Measurements from ENCODE around the gene ADGRL3. TPM values are rescaled to one million over a fixed set of nuclear protein-coding genes. Genes with fewer than 3 reads are reported as not detected.
A peak's percentile ranks its signal among the peaks of the same experiment; 100 is the strongest.

ADGRL3 gene
- polyA plus RNA-seq, 4 donors: 24.3 to 28.6 (median 27.0) TPM

DNA sequence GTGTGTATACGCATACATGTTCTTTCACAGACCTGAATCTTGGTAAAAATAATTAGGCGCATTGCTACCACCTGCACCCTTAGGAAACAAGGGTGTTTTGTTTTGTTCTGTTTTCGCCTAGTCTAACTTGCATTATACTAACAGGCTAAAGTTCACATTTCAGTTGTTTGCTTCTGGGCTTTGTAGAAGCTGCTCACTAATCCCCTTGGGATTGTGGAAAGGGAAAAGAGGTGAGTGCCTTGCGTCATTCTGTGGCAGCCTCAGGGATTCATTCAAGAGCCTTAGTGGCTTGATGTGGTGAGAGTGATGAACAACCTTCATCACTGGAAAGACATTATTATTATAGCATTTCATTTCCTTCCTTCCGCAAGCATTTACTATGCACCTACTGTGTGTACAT is 331.1 kb downstream of the ADGRL3 start:
- no peak for DNase-seq (ENCODE audit: low read depth in 4 of 4, low spot score in 3 of 4)

DNA sequence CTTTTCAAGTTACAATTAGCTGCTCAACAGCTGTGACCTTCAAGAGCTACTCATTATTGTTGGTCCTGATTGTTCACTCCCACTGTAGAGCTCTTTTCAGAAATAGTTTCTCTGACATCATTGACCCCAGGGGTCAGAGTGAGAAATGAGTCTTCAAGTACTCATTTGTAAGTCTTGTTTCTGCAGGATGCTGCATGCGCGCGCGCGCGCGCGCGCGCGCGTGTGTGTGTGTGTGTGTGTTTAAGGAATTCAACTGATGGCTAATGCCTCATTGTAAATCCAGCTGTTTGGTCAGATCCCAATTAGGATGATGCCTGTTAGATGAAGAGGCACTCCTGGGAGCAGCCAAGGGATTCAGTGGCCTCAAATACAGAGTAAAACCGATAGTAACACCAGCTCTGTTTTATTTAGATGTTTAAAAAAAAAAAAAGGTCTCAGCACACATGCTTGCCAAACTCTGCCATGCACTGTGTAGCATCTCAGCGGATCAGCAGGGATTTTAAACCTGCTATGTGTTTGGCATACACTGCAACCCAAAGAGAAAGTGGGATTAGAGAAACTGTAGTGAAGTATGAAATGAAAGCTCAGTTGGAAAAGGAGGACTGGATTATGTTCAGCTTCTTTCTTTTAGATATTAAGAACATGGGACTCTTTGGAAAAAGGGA is 332.3 kb downstream of the ADGRL3 start:
- peak; percentile 38 to 75 (median 60) for DNase-seq (ENCODE audit: low read depth in 4 of 4, low spot score in 3 of 4)

DNA sequence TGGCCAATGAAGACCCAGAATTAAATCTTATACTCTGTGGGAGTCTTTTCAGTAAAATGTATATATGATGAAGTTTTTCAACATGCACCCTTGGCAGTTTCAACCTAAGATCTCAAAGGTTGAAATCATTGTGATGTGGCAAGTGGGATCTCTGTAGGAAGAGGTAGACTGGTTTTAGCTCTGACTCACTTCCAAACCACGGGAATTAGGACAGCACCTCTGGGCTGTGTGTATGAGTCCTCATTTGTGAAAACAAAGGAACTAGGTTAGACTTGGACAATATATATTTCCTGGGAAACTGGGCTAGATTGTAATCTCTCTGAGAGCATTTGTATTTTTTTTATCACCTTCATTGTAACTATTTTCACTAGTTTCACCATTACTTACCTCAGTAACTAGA is 333.0 kb downstream of the ADGRL3 start:
- DNase-seq (ENCODE audit: low read depth in 4 of 4, low spot score in 3 of 4): no peak

DNA sequence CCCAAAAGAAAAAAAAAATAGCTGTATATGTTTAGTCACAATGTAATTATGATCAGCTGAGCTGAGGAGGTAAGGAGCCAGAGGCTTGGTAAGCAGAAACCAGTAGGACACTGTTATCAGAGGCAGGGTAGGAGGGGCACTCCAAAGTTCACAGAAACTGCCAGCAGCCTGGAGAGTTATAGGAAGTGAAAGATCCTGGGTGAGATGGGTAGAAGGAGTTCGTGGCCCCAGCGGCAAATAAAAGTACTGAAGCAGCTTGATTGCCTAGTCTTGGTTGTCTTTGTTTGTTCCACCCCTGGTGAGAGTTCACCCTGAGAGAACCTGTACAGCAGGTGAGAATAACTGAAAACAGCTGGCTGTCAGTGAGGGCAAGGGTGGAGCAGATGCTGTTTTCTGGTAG is 340.8 kb downstream of the ADGRL3 start:
- DNase-seq (ENCODE audit: low read depth in 4 of 4, low spot score in 3 of 4): no peak

DNA sequence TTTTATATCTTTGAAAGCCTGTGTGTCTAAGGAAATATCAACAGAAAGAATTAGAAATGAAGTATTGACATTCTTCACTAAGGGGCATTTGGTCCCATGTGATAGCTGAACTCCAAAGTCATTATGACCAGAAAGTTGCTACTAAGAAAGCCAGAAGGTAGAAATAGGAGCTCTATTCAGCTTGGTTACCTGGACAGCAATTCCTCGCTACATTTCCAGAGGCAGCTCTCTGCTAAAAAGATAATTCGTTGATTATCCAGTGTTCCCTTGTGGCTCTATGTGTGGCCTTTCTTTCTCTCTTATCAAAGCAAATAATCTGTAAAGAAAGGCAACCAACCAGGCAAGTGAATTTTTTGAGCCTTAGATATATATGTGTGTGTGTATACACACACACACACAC is 341.3 kb downstream of the ADGRL3 start:
- no peak for DNase-seq (ENCODE audit: low read depth in 4 of 4, low spot score in 3 of 4)

DNA sequence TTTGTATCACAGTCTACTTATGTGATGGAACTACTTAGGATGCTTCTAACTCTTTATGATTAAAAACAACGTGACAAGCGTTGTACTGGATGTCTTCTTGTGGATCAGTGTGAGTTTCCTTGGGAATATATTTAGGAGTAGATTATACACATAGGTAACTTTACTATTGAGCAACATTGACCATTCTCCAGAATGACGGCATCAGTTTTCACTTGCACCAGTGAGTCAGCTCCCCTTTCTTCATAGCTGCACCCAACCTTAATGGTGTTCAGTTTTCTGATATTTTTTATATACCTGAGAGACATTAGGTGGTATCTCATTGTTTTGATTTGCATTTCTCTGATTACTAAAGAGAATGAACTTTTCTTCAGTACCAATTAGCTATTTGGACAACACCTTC is 343.9 kb downstream of the ADGRL3 start:
- DNase-seq (ENCODE audit: low read depth in 4 of 4, low spot score in 3 of 4): no peak

DNA sequence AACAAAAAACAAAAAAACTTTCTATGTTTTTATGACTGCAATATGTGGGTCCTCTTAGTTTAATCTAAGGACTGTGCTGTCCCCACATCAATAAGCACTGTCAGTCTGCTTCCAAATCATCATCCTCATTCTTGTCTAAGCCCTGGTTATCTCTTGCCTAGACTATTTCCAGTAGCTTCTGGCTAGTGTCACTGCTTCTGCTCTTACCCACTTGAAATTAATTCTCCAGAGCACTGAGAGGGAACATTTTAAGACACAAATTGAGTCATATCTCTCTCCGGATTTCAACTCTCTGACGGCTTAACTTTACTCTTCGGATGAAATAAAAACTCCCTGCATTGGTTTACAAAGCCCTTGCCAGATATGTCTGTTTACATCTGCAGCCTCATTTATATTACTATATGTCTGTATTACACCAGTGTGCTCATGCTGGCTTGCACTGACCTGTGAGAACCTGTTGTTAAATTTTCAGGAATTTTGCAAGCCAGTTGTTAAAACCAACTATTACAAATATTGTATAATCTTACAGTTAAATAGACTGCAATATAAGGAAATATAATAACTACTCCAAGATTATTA is 345.9 kb downstream of the ADGRL3 start:
- no peak for DNase-seq (ENCODE audit: low read depth in 4 of 4, low spot score in 3 of 4)

DNA sequence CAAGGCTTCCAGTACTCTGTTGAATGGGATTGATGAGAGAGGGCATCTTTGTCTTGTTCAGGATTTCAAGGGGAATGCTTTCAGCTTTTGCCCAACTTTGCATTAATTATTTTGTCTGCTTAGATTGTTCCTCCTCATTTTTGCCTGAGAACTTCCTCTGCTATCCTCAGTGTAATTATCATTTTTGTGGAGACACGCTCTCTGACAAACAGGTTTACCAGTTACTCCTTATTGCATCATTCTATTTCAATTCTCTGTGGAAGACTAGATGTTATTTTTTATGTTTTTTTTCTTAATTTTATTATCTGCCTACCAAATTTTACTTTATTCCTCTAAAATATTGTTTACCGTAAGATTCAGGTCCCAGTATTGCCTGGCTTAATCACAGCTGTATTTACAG is 349.2 kb downstream of the ADGRL3 start:
- DNase-seq (ENCODE audit: low read depth in 4 of 4, low spot score in 3 of 4): no peak

DNA sequence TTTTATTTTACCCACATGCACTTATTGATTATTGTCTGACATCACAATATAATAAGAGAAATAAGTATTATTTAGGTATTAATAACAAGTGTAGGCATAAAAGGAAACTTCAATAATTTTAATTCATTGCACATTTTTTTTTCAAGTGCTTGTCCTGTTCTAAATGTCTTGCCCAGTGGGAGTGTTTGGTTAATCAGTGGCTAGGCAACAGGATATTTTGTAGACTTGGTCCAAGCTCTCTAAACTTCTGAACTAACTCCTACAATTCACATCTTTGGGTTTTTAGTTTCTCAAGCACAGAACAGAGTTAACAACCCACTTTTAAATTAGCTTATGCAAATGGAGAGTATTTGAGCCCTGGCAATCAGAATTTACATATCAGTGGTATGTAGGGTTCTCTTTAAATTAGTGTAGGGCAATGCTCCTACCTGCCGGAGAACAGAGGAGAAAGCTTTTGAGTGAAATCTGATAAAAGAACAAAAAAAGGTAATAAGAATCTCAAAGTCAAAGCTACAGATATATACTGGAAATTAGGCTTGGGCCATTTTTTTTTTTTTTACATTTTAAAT is 353.5 kb downstream of the ADGRL3 start:
- DNase-seq (ENCODE audit: low read depth in 4 of 4, low spot score in 3 of 4): no peak

DNA sequence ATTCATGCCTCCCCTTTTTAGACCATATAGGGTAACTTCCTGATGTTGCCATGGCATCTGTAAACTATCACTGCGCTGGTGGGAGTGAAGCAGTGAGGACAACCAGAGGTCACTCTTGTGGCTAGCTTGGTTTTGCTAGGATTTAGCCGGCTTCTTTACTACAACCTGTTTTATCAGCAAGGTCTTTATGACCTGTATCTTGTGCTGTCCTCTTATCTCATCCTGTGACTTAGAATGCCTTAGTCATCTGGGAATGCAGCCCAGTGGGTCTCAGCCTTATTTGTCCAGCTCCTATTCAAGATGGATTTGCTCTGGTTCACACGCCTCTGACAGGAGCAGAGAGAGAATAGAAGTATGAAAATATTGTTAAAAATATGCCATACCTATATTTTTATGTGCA is 355.7 kb downstream of the ADGRL3 start:
- no peak for DNase-seq (ENCODE audit: low read depth in 4 of 4, low spot score in 3 of 4)

DNA sequence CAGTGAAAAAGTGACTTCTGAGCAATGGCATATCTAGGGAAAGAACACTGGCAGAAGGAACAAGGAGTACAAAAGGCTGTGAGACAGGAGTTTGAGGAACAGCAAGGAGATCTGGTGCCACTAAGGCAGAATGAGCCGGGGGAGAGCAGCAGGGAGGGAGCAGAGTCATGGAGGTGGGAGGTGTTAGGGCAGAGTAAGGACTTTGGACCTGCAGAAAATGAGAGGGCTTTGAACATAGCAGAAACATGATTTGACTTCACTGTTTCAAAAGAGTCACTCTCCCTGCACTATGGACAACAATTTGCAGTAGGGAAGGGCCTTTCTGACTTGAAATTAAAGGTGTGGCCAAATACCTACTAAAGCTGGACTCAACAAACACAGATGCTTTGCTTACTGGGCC is 356.2 kb downstream of the ADGRL3 start:
- DNase-seq (ENCODE audit: low read depth in 4 of 4, low spot score in 3 of 4): no peak

DNA sequence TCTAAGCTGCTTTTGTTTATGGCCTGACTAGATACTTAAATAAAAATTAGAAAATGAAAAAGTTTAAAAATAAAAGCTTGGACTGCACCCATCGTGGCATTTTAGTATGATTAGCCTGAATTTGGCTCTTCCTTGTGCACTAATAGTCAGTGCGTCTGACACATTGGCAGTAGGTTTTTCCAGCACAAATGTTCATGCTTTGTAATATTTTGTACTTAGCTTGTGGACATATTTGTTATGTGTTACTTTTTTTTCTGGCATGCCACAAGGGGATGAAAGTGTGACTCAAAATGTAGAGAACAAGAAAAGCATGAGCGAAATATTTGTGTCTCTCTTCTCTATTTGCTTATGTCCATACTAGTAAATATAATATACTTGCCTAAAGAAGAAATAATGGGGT is 359.3 kb downstream of the ADGRL3 start:
- DNase-seq (ENCODE audit: low read depth in 4 of 4, low spot score in 3 of 4): no peak

DNA sequence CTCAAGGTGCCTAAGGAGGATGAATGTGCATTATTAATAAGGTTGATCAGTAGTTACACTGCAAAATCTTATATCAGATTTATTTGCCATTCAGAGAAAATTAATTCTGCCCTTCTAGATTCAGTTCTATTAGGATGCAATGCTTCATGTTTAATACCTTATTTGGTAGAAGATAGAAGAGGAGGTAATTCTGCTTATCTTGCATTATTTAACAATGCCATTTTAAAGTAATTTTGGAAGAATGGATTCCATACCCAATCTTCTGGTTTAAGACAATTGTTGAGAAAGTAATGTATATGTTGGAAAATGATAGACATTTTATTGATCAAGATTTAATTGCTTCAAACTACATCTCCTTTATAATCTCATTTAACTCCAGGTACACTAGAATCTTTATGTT is 360.9 kb downstream of the ADGRL3 start:
- DNase-seq (ENCODE audit: low read depth in 4 of 4, low spot score in 3 of 4): no peak

DNA sequence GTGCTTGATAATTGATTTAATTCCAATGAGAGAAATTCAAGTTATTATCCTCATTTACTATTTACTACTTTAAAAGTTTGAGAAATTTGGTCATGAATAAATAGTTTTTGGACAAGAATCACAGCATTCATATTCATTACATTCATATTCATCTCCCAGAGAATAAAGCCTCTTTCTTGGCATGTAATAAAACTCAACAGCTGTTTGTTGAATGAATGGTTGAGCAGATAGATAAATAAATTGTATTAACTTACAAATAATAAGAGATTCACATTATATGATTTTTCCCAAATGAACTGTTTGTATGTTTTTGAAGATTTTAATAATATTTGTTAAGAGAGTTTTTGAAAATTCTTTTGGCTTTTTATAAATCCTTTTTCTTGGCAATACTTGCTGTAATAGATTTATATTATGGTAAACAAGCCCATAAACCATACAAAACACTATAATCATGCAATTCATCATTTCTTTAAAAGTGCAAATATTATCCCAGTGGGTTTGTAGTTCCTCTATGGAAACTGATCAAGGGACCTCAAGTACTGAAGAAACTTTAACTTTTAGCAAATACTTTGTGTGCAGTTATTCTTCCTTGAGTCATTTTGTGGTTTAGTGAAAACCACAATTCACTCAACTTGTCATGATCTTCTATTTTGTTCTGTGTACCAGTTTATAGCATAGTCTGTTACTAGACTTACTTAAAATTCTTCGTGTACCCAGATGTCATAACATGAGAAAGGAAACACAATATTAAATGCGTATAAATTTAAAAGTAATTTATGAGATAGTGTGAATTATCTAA is 371.8 kb downstream of the ADGRL3 start:
- no peak for DNase-seq (ENCODE audit: low read depth in 4 of 4, low spot score in 3 of 4)

DNA sequence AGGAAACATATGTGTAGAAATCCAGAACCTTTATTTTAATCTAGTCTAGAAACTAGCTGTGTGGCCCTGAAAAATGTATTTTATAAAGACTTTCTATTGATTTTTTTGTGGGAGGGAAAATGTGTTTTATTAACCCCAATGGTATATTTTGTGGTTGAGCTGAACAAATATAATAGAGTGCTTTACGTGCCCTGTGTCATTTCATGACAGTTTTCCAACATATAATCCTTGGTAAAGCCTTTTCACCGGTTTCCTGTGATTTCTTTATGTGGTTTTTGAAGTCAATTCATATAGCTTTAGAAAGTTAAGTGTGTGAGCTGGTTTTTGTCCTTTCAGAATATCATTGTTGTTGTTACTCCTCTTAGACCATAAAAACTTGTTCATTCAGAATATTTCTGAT is 375.7 kb downstream of the ADGRL3 start:
- DNase-seq (ENCODE audit: low read depth in 4 of 4, low spot score in 3 of 4): no peak

DNA sequence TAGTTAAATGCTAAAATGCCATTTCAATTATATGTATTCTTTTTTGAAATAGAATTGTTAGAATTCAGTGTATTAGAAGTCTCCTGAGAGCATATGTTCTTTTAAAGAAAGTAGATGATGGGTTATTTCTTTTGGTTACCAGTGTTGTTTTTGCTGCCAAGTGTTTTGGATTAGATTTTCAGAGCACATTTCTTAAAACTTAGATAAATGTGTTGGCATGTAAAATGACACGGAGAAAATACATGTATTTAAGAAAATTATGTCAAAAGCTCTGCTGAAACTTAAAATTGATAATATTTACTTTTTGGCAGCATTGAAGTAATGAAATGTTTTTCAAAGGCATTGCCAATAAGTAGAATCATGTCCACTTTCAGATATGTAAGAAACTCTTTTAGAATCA is 379.7 kb downstream of the ADGRL3 start:
- no peak for DNase-seq (ENCODE audit: low read depth in 4 of 4, low spot score in 3 of 4)

DNA sequence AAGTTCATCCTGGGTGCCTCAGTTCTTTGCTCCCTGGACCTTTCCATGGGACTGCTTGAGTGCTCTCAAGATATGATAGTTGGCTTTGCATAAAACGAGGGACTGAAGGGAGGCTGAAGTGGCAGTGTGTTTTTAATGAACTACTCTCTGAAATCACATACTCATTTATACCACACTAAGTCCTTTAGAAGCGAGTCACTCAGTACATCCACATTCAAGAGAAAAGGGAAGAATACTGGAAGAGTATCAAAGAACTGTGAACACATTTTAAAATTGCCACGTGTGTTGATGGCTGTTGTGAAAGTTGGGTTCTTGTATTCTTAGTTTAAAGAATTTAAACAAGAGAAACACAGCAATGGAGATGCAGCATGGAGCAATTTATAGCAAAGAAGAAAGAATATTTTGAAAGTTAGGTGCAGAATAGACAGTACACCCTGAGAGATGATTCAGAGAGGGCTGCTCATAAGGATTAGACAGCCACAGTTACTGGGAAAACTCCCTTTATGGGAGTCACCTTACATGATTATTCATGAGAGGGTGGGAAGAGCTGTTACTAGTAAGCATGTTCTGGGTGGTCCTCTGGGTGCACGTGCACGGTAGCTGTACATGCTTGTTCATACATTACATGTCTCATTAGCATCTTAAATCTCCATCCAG is 380.7 kb downstream of the ADGRL3 start:
- no peak for DNase-seq (ENCODE audit: low read depth in 4 of 4, low spot score in 3 of 4)

DNA sequence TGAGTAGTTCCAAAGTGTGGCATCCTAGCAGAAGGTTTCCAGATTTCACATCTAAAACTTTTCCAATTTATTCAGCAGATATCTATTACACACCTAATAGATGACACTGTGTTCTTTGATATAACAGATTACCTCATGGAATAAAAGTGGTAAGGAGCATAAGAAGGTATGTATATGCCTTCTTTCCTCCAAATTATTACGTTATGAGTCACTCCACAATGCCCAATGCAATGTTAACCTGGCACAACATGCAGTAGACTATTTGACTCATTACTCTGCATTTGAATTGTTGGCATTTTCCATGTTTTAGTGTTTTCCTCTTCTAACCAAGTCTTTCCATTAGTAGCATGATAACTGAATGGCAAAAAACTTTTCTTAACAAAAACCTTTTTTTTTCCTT is 383.6 kb downstream of the ADGRL3 start:
- DNase-seq (ENCODE audit: low read depth in 4 of 4, low spot score in 3 of 4): no peak

DNA sequence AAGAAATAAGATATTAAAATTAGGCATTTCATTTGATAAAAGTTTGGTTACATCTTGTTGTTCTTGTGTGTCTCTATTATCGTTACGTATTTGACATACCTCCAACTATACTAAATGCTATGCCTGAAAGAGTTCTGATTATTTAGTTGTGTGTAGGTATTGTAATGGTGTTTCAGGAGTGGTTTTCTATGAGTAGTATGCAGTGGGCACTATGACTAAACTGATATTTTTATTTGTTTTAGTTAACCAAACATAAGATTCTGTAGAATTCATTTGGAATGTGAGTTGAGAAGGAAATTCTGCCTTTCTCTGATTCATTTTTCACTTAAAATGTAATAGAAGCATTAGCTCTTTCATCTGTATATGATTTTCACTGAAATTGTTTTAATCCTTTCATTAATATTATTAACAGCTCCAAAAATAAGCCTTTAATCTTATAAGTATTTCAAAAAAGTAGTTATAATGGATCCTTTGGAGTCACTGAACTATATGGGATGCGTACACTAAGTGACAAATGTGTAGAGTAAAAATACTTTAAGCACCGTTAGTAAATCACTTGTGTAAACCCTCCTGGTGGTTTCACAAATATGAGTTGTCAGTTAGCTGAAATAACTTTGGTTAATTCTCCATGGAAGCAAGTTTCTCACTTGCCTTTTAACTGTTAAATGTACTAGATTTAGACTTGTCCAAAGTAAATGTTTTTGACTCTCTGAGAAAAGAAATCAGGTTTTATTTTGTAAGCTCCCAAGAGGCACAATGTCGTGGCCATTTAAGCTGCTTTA is 388.7 kb downstream of the ADGRL3 start:
- DNase-seq (ENCODE audit: low read depth in 4 of 4, low spot score in 3 of 4): no peak

DNA sequence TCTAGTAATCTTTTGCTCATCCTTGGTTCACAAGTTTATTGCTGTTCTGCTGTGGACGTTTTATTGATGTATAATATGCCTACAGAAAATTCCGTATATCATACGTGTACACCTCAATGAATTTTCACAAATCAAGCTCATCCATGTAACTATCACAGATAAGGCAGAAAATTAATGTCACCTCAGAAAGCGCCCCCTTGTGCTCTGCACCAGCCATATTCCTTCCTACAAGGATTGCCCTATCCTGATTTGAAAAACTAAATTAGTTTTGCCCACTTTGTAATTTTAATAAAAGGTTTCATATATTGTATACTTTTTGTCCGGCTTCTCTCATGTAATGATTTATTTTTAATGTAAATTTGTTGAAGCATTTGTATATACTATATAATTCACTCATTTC is 390.8 kb downstream of the ADGRL3 start:
- DNase-seq (ENCODE audit: low read depth in 4 of 4, low spot score in 3 of 4): no peak

All from right renal pelvis (tissue), 4 donors.